GM12873 (cell line): ENCODE data around the gene OTP.

Experiments used
- CTCF ChIP-seq: IDR thresholded peaks from 2 replicates; pipeline ENCODE4 v1.5.1; 2012; ENCODE audit warnings: low read depth, mild to moderate bottlenecking, moderate library complexity, low read length, control low read depth; ENCODE audit not compliant: insufficient read depth; ENCODE audit errors: missing control alignments

Gene OTP

GRCh38 chr5:77588175-77588574 lies 50.3 kb downstream of the OTP start:
- TF ChIP-seq CTCF, result no peak

GRCh38 chr5:77586101-77586500 lies 52.4 kb downstream of the OTP start:
- no peak for TF ChIP-seq CTCF
